Measurements from ENCODE around the gene PRKAG2.

GRCh38 chr7:151660141-151660540, 216.8 kb downstream of the PRKAG2 start:
- no peak for TF ChIP-seq POLR2A (IDR thresholded peaks at IDR 0.05)
- no peak for TF ChIP-seq CTCF (IDR thresholded peaks at IDR 0.05)
